GM21381 (cell line): ENCODE results near the gene SETD2.

ENCODE experiments used
- ATAC-seq: cut with Tn5 transposase; IDR thresholded peaks from one replicate; pipeline ENCODE4 v1.9.1; 2021; ENCODE audit warnings: mild to moderate bottlenecking, moderate library complexity; ENCODE audit not compliant: unreplicated experiment

SETD2 gene

DNA sequence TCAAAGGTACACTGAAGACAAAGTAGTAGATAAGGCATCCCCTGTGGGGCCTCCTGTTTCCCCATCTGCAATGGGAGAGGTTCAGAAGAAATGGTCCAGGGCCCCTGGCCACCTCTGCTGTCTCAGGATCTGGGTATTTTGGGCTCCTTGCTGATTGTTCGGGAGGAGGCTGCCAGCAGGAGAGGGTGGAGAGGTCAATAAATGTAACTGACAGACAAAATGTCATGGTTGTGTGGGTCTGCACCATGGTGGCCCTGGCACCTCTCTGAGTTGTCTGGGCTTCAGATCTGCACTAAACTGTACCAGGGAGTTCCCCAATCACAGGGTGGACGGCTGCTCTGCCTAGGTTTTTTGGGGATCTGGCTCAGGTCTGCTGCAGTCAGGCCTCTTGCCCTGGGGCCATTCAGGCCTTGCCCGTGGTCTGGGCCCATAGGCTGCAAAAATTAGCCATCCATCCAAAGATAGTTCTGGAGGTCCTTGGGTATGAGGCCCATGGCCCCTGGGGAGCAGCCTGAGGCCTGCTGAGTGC is 177.1 kb downstream of the SETD2 start:
- ATAC-seq, result no peak

DNA sequence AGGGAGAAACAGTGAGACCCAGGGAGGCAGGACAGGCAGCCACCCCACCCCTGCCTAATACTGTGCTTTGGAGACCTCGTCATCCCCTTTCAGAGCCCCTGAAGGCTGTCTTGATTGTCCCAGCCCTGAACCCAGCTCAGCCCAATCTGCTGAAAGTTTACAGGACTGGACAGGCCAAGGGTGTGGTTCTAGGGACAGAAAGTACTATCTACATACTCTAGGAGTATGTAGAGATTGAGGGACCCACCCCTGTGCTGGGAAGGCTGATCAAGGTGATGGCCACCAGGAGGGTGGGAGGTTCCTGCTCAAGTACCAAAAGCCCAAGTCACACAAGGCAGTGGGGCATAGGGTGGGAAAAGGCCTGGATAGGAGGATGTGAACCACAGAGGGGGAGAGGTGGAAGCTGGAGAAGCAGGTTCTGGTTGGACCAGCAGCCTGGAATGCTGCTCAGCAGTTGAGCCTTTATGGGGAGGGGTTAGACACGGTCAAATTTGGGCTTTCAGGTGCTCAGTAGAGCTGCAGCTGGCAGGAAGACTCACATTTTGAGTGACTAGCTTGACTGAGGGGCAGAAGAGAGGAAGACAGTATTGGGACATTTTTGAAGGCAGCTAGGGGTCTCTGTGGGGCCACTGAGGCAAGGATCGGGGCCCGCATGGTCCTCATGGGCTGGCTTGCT is 177.7 kb downstream of the SETD2 start:
- no peak for ATAC-seq

- no peak for ATAC-seq
Observed at GRCh38 chr3:46985588-46985987, 178.3 kb downstream of the SETD2 start.

DNA sequence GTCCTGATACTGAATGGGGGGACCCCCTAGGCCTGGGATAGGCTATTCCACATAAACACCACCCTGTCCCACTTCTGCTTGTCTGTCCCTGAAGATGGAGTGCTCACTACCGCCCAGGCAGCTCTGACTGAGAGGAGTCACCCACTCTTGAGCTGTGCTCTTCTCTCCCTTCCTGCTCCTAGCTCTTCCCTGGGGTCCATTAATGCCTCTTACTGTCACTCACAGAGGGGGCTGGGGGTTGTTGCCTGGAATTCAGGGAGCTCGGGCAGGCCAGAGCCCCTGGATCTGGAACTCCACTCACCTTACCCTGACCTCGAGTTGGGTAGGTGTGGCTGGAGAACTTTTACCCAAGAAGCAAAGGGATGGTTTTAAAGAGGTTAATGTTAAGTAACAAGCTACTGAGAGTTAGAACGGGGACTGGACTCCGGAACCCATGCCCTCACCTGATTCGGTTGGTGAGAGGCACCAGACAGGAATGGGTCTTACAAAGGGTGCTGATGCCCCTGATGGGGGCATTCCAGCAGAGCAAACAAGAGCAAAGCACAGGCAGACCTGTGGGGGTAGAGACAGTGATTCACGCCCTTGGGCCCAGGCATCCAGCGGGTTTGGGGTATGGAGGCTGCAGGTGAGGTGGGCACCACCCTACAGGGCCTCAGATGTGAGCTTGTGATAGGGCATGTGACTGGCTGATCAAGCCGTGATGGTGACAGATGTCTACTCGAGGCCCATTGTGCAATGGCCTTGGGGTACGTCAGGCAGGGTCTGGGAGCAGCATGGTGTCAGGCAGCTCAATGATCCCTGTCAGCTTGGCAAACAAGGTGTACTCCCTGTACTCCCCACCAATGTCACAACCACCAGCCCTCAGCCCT is 179.1 kb downstream of the SETD2 start:
- ATAC-seq, result no peak

GRCh38 chr3:46982546-46982945 is 181.4 kb downstream of the SETD2 start:
- ATAC-seq, result no peak

DNA sequence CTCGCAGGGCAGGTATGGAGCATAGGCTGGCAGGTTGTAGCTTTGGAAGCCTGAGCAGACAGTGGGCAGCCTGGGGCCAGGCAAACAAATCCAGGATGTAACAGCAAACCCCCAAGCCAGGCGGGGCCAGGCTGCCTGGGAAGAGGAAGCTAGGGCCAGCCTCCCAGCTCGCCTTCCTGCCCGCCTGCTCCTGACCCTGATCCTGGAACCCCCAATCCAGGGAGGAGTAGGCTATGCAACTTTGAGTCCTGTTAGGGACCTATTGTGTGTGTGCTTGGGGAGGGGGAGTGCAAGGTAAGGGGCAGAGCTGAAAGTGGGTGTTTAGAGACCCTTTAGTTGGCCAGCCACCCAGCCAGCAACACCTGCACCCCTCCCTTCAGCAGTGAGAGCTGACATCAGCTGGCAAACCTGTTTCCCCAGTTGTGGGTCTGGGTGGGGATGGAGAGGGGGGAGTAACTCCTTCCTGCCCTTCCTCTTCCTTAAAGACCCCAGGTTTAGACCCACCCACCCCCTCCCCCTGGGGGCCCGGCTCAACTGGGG is 181.9 kb downstream of the SETD2 start:
- ATAC-seq, result no peak

DNA sequence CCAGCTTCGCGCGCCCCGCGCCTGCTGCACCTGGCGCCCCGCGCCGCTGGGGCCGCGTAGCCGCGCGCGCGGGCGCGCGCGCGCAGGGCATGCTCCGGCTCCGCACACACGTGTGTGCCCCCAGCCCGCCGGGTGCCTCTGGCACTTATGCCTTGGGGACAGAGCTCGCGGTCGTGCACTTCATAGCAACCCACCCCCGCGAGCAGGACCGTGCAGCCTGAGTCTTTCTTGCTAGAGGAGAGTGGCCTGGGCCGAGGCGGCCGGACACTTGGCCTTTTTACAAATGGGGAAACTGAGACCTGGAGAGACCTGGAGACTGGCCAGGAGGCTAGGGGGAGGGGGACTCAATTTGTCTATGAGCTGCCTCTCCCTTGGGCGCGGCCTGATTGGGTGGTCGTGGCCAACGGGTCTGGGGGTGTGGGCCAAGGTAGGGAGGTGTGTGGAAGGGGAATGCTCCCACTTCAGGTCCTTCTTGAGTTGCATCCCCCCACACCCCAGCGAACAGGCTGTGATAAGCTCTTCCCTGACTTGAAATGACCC is 183.9 kb downstream of the SETD2 start:
- no peak for ATAC-seq

GRCh38 chr3:46978985-46979944 is 184.6 kb downstream of the SETD2 start, which contains the start of gene NBEAL2:
Gene NBEAL2, plus strand, starts transcription at chr3:46979666. Its CDS starts 196 bp downstream, at chr3:46979862.
- ATAC-seq, result peak; percentile 66

DNA sequence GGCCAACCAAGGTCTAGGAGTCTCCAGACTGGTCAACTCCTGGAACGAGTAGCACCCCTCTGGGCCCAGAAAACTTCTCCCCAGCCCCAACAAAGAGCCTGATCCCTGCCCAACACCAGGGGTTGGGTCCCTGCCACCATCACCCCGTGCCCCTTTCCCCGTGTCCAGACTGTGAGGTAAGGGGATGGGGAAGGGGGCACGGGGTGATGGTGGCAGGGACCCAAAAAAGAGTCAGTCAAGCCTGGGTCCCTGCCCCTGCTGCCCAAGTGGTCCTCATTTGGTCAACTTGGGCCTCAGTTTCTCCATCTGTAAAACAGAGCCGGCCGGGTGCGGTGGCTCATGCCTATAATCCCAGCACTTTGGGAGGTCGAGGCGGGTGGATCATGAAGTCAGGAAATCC is 185.5 kb downstream of the SETD2 start:
- ATAC-seq, result no peak

GRCh38 chr3:46977811-46978195 is 186.1 kb downstream of the SETD2 start:
- no peak for ATAC-seq

DNA sequence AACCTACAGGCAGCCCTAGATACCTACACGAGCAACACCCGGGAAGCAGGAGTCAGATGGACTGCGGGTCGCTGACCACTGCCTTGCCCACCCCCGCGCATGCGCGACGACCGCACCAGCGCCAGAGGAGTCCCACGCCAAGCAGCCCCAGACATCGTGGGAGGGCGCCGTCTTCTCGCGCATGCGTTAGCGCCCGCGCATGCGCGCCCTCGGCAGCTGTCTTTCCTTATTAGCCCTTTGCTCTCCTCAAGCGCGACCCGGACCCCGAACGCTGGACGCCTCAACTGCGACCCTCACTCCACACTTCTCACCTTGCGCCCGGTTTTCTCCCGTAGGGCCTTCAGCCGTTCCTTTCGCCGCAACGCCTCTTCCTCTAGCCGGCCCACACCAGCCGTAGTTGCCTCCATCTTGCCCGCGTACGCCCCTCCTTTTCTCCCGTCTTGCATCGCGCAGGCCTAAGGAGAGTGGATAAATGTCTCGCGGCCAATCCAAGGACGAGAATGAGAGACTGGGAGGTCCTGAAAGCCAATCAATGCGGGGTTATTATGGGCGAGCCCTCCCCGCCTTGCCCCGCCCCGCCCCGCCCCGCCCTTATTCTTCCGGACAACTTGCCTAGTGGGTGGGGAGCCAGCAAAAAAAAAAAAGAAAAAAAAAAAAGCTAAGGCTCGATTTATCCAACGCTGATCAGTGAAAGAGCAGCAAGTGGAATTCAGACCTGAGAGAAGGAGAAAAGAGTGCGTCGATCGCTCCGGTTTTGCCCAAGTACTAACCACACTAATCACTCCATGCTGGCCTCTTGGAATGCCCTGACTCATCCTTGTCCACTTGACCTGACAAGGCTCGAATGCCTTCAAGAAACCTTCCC is 187.4 kb downstream of the SETD2 start, which contains the start of gene CCDC12:
Gene CCDC12, minus strand, starts transcription at position 420 of the 865 bp plus-strand sequence. Its CDS starts 13 bp downstream, at position 407.
- peak; percentile 59 for ATAC-seq

DNA sequence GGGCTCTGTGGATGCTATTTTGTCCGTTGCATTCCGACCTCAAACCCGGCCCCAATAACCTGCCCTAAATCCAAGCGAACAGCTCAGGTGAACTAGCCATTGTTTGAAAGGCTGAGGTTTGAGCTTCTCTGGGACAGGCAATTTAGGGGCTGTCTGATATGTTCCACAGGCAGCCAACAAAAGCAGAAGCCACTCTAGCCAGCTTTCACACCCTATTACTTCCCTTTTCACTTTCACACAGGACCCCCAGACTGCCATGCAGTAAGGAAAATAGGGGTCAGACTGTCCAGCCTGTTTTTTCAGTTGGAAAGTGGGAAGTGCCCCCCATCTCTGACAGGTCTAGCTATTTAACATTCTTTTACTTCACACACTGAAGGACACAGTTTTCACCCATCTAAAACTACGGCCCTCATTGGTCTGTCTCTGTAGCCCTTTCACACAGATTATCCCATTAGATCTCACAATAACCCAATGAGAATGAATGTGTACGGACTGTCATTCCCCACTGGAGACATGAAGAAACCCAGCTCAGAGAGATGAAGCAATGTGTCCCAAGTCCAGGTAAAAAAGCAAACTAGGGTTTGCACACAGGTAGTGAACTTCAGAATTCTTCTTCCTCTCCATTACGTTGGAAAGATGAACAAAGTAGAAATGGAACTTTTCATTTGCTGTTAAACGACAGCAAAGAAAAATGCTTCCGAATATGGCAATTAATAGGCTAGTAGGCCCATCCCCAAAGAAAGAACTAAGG is 189.3 kb downstream of the SETD2 start:
- no peak for ATAC-seq

- ATAC-seq, result no peak
Observed at GRCh38 chr3:46972396-46972795, 191.5 kb downstream of the SETD2 start.

DNA sequence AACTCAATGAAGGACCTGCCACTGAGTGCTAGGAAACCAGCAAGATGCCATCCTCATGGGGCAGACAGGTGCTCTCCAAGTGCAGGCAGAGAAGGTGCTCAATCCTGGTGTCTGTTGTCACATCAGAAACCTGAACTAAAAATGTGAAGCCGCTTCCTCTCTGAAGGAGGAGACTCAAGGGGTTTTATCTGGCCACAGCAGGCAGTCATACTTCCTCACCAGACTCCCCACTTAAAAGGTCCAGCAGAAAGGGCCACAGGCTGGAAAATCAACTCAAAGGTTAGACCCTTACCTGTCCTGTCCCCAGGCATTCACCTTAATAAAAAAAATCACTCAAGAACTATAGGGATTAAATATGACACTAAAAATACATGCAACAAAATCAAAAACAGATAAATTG is 192.2 kb downstream of the SETD2 start:
- no peak for ATAC-seq

DNA sequence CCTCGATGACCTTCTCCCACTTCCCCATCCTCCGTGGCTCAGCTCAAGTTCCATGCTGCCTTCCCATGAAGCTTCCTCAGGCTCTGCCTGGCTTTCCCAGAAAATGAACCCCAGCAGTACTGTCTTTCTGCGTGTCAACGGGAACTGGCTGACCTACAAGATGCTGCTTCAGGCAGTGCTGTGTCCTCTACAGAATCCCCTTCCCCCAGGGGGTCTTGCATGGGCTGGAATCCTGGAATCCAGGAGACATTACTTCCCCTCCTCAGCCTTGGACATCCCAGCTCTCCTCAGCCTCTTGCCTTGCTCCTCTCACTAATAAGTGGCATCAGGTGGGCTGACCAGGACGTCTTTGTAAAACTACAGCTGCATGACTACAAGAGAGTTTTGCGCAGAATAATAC is 192.8 kb downstream of the SETD2 start:
- ATAC-seq, result no peak

GRCh38 chr3:46970391-46971091 is 193.4 kb downstream of the SETD2 start:
- no peak for ATAC-seq

DNA sequence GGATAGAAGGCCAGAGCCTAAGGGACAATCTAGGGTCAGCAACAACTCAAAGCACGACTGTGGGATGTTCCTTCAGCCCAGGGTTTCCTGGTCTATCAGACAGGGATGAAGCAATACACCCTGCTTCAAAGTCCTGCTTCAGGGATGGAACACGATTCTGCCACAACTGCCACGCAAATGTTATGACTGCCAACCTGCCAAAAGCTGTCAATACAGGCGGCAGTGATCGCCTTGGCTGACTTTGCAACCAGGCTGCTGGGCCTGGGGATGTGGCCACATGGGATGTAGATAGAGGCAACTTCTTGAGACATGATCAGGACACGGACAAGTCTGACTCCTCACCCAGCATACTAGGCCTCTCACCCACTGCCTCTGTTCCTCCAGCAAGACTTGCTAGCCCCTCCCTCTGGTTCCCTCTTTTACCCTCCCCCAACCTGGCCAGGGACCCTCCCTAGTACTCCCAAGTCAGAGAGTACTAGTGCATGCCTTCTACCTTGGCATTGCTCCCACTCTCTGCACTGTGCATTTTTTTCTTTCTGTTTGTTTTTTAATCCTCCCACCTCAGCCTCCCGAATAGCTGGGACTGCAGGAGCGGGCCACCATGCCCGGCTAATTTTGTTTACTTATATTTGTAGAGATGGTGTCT is 195.0 kb downstream of the SETD2 start:
- ATAC-seq, result no peak
